Testis (tissue), 5 donors: ENCODE measurements around the gene THBS3. TPM values are rescaled to one million over a fixed set of nuclear protein-coding genes. Genes with fewer than 3 reads are reported as not detected.

ENCODE experiments used
- DNase-seq: peaks from one replicate; pipeline ENCODE4 v3.0.0-alpha.2; 2019
- H3K27ac ChIP-seq, 2 donors: fragments of 200-600 bp; sonication (generic); one replicate each; pipeline ENCODE4 v1.5.1; 2019
- H3K27me3 ChIP-seq: fragments of 200-600 bp; sonication (generic); one replicate; pipeline ENCODE4 v1.5.1; 2019
- H3K36me3 ChIP-seq: fragments of 200-600 bp; sonication (generic); one replicate; pipeline ENCODE4 v1.5.1; 2017; ENCODE audit warnings: low read depth; ENCODE audit errors: missing control alignments
- H3K4me1 ChIP-seq: fragments of 200-600 bp; sonication (generic); one replicate; pipeline ENCODE4 v1.5.1; 2019
- H3K4me3 ChIP-seq, 2 donors: fragments of 200-600 bp; sonication (generic); one replicate each; pipeline ENCODE4 v1.5.1; 2017 to 2019
- H3K9me3 ChIP-seq: fragments of 200-600 bp; sonication (generic); one replicate; pipeline ENCODE4 v1.5.1; 2017
- POLR2A ChIP-seq: fragments of 450-650 bp; IDR thresholded peaks from one replicate; pipeline ENCODE4 v1.6.1; 2017; ENCODE audit warnings: antibody characterized with exemption, mild to moderate bottlenecking, moderate library complexity
- WGBS, 2 donors: methylation state at CpG; one replicate each; pipeline ENCODE4 v1.1.5; 2018; 5-methylcytosine and 5-hydroxymethylcytosine counted together
- intact Hi-C: fragments of 100-400 bp; cut with DNase I; formaldehyde crosslinking; loops from one replicate; pipeline ENCODE4 v1.15.1; 2023; ENCODE audit warnings: low total_unique reads
- long read RNA-seq, 2 donors: transcript quantifications; one replicate each; lab custom pipeline, GENCODE V29; 2026
- polyA plus RNA-seq: library from polyadenylated mRNA; stranded (reverse); fragments of 350-450 nt; fragmentation: Illumina TruSeq; extraction: RNeasy Lipid Tissue Mini Kit (QIAGEN cat#74804); gene quantifications from one replicate; pipeline ENCODE4 v1.2.3, GENCODE V29; 2014; ENCODE audit warnings: low read depth, low replicate concordance; ENCODE audit not compliant: insufficient read depth
- total RNA-seq, 2 donors: library from RNA; depleted of rRNA; stranded (reverse); fragments of >200 nt; gene quantifications; one replicate each; pipeline ENCODE4 v1.2.3, GENCODE V29; 2016
- TF ChIP-seq, protein P1 (sequence below), 3 experiments: fragments of 450-650 bp in 2 of 3; fragments of 200-600 bp in 1 of 3; sonication (generic) in 1 of 3; IDR thresholded peaks; one replicate each; pipeline ENCODE4 v1.5.1; 2016 to 2019; ENCODE audit warnings: antibody characterized with exemption in 3 of 3, mild to moderate bottlenecking in 2 of 3, moderate library complexity in 1 of 3

THBS3 gene
- total RNA-seq (10 to 100 TPM; 37.1 to 68.1 TPM), polyA plus RNA-seq (82.9 TPM)
- long read RNA-seq, donor 1, partial matches to known transcripts: 0 of 2 reads
- long read RNA-seq, donor 1, other reads (novel, unspliced or antisense): 0 of 2 reads
- long read RNA-seq, donor 2: 0 reads

- peak within 1 kb of the TSS; percentile 80 to 85 for H3K4me3 ChIP-seq
- no peaks in the 10 kb centered on the region for H3K36me3 ChIP-seq
- intact Hi-C loops: no loop called here
- 7 to 8% methylated on average over 14 to 17 of the region's 17 CpGs for WGBS, 2 donors
- DNase-seq: peak; percentile 42
- H3K9me3 ChIP-seq: no peaks in the 10 kb centered on the region
- TF ChIP-seq, protein P1, sequence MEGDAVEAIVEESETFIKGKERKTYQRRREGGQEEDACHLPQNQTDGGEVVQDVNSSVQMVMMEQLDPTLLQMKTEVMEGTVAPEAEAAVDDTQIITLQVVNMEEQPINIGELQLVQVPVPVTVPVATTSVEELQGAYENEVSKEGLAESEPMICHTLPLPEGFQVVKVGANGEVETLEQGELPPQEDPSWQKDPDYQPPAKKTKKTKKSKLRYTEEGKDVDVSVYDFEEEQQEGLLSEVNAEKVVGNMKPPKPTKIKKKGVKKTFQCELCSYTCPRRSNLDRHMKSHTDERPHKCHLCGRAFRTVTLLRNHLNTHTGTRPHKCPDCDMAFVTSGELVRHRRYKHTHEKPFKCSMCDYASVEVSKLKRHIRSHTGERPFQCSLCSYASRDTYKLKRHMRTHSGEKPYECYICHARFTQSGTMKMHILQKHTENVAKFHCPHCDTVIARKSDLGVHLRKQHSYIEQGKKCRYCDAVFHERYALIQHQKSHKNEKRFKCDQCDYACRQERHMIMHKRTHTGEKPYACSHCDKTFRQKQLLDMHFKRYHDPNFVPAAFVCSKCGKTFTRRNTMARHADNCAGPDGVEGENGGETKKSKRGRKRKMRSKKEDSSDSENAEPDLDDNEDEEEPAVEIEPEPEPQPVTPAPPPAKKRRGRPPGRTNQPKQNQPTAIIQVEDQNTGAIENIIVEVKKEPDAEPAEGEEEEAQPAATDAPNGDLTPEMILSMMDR (IDR thresholded peaks at IDR 0.05): no peak
- no peak for TF ChIP-seq POLR2A
- no peaks in the 10 kb centered on the region for H3K27me3 ChIP-seq
- H3K27ac ChIP-seq: peak within 1 kb of the TSS; percentile 91 to 99
- peaks cover 22% of the 10 kb centered on the region for H3K4me1 ChIP-seq
These were observed at the start of gene THBS3 for GRCh38 chr1:155207806-155208540. Gene THBS3, minus strand, starts transcription at chr1:155207897. Its CDS starts 21 bp downstream, at chr1:155207876.

DNA sequence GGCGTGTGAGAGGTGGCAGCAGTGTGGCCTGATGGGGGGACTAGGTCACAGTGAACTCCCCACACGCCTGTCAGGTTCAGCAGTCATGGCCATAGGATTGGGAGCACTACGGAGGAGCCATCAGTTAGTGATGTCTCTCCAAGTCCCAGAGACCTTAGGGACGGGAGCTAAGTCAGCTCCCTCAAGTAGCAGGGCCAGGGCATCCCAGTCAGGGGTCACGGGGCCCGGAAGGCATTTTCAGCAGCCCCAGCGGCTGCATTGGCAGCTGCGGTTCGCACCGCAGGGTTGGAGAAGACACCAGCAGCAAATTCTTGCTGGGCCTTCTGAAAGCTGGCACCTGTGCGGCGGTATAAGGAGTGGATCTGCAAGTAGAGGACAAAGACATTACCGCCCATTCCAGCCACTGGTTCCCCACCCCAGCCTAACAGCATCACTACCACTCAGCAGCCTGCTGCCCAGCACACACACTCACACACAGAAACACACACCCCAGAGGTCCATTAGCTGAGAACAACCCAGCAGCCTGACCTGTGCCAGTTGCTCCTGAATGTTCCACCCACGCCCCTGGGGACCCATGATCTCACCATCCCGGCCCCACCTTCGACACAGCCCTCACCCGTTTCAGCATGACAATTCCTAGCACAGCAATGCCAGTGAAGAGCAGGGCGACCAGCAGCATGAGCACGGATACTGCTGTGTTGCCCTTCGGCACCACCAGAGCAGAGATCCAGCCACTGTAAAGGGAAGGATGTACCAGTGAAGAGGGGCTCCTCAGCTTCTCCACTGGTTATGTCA, 48.6 kb upstream of the THBS3 start:
- intact Hi-C loops: loop anchor here (10.0 kb wide), 2 partner anchors 69 to 339 kb away; partner anchors contain the start of gene RUSC1
- no peak for DNase-seq
- Histone ChIP-seq H3K4me3 (peak overlapping the region; percentile 85 to 86), H3K27ac (peak overlapping the region; percentile 88 to 96), H3K4me1 (peaks cover 34% of the 10 kb centered on the region), H3K36me3 (no peaks in the 10 kb centered on the region), H3K9me3 (no peaks in the 10 kb centered on the region), H3K27me3 (no peaks in the 10 kb centered on the region)
- 46 to 65% methylated on average over 19 to 20 of the region's 20 CpGs for WGBS, 2 donors
- TF ChIP-seq, protein P1 (IDR thresholded peaks at IDR 0.05): no peak
- no peak for TF ChIP-seq POLR2A

DNA sequence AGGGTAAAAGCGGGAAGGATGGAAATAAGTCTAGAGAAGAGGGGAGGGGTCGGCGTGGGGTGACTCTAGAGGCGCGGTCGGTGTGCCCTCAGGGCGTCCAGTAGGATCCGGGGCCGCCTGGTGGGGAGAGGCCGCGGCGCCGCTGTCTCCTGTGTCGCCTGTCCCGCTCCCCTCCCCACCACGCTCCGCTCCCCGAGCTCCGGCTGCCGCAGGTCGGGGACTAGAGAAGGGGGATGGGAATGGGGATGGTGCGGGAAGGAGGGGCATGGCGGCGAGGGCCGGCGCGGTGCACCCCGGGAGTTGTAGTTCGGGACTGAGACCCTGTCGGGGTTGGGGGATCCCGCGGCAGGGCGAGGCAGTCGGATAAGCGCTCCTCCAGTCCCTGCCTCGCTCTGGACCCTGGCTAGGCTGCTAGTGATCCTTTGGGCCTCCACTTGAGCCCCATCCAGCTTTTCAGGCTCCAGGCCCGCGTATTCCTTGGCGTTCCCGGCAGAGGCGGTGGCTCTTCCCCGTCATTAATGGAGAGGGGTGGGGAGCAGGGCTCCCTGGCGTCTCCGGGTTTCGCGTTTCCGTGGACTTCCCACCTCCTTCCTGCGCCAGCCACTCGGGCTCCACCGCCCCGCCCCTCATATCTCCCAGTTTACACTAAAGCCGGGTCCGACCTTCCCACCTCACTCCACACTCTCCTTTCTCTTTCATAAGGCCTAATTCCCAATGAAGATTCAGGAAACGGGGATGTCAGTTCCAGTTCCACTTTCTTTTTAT, 47.7 kb upstream of the THBS3 start, which contains the start of gene ENTREP3:
Gene ENTREP3 (minus strand): TSS at position 241 of the 765 bp plus-strand sequence. CDS start 606 bp downstream, outside the sequence.
- DNase-seq: peak; percentile 93
- H3K27ac ChIP-seq: peak within 1 kb of the TSS; percentile 88 to 96
- H3K4me3 ChIP-seq: peak within 1 kb of the TSS; percentile 85 to 86
- H3K9me3 ChIP-seq: no peaks in the 10 kb centered on the region
- TF ChIP-seq, protein P1 (IDR thresholded peaks at IDR 0.05): peak in 1 of 3 experiments; percentile 1
- no peak for TF ChIP-seq POLR2A
- H3K4me1 ChIP-seq: peaks cover 40% of the 10 kb centered on the region
- intact Hi-C loops: loop anchor here (10.0 kb wide), 2 partner anchors 69 to 339 kb away; partner anchors contain the start of gene RUSC1
- H3K36me3 ChIP-seq: no peaks in the 10 kb centered on the region
- 0 to 1% methylated on average over 46 to 48 of the region's 54 CpGs for WGBS, 2 donors
- H3K27me3 ChIP-seq: no peaks in the 10 kb centered on the region

GRCh38 chr1:155254714-155255242, 47.1 kb upstream of the THBS3 start:
- 0 to 2% methylated on average over 20 to 29 of the region's 35 CpGs for WGBS, 2 donors
- Histone ChIP-seq H3K36me3 (no peaks in the 10 kb centered on the region), H3K4me3 (peak overlapping the region; percentile 85 to 86), H3K9me3 (no peaks in the 10 kb centered on the region), H3K4me1 (peaks cover 40% of the 10 kb centered on the region), H3K27me3 (no peaks in the 10 kb centered on the region), H3K27ac (peak overlapping the region; percentile 88 to 96)
- DNase-seq: no peak
- intact Hi-C loops: loop anchor here (10.0 kb wide), 2 partner anchors 70 to 340 kb away; partner anchors contain the start of gene RUSC1
- TF ChIP-seq, protein P1 (IDR thresholded peaks at IDR 0.05): no peak
- TF ChIP-seq POLR2A: no peak
